GM19324 (cell line): ENCODE measurements around the gene TFF1.

Experiments used
- ATAC-seq: cut with Tn5 transposase; IDR thresholded peaks from one replicate; pipeline ENCODE4 v1.9.1; 2021; ENCODE audit warnings: mild to moderate bottlenecking, moderate library complexity; ENCODE audit not compliant: unreplicated experiment, low FRiP score

The TFF1 gene

GRCh38 chr21:42365770-42366169, 565 bp downstream of the TFF1 start:
- ATAC-seq = no peak

GRCh38 chr21:42364304-42364865, 1.9 kb downstream of the TFF1 start:
- no peak for ATAC-seq

- no peak for ATAC-seq
Observed at GRCh38 chr21:42363312-42363711, 3.0 kb downstream of the TFF1 start.

- no peak for ATAC-seq
Observed at GRCh38 chr21:42362700-42363099, 3.6 kb downstream of the TFF1 start.

GRCh38 chr21:42362198-42362597, 4.1 kb downstream of the TFF1 start:
- ATAC-seq = no peak

- no peak for ATAC-seq
Observed at GRCh38 chr21:42361286-42361685, 5.0 kb downstream of the TFF1 start.

- no peak for ATAC-seq
Observed at GRCh38 chr21:42360317-42360716, 6.0 kb downstream of the TFF1 start.

- no peak for ATAC-seq
Observed at GRCh38 chr21:42358937-42359336, 7.4 kb downstream of the TFF1 start.

GRCh38 chr21:42358261-42358660, 8.1 kb downstream of the TFF1 start:
- no peak for ATAC-seq

- ATAC-seq = no peak
Observed at GRCh38 chr21:42357307-42357706, 9.0 kb downstream of the TFF1 start.

GRCh38 chr21:42356650-42357049, 9.7 kb downstream of the TFF1 start:
- ATAC-seq = no peak

- ATAC-seq = no peak
Observed at GRCh38 chr21:42356046-42356445, 10.3 kb downstream of the TFF1 start.

GRCh38 chr21:42353623-42354022, 12.7 kb downstream of the TFF1 start:
- ATAC-seq = no peak

GRCh38 chr21:42352441-42353095, 13.8 kb downstream of the TFF1 start:
- ATAC-seq = no peak

- ATAC-seq = no peak
Observed at GRCh38 chr21:42351626-42352440, 14.5 kb downstream of the TFF1 start.

- no peak for ATAC-seq
Observed at GRCh38 chr21:42350927-42351426, 15.4 kb downstream of the TFF1 start, which contains the start of gene TFF2. TSS of gene TFF2 (minus strand) at chr21:42350994. CDS start at chr21:42350957, 37 bp downstream.

- ATAC-seq = no peak
Observed at GRCh38 chr21:42350318-42350910, 15.9 kb downstream of the TFF1 start.

GRCh38 chr21:42349420-42350317, 16.7 kb downstream of the TFF1 start:
- no peak for ATAC-seq

- ATAC-seq = no peak
Observed at GRCh38 chr21:42348762-42349161, 17.6 kb downstream of the TFF1 start.
